ENCODE data around the gene MRTFB.
"Not testable (repeated sequence)": the region's sequence is repeated elsewhere in the genome, so short reads cannot be mapped to it uniquely, and the experiment has no call there.

DNA sequence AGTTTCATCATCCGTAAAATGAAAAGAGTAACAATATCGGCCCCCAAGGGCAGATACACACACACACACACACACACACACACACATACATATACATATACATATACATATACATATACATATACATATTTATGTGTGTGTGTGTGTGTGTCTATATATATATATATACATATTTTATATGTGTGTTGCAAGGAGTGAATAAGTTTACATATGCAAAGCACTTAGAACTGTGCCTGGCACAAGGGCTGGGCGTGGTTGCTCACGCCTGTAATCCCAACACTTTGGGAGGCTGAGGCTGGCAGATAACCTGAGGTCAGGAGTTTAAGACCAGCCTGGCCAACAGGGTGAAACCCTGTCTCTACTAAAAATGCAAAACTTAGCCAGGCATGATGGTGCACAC lies 47.6 kb upstream of the MRTFB start:
- TF ChIP-seq, protein P1, sequence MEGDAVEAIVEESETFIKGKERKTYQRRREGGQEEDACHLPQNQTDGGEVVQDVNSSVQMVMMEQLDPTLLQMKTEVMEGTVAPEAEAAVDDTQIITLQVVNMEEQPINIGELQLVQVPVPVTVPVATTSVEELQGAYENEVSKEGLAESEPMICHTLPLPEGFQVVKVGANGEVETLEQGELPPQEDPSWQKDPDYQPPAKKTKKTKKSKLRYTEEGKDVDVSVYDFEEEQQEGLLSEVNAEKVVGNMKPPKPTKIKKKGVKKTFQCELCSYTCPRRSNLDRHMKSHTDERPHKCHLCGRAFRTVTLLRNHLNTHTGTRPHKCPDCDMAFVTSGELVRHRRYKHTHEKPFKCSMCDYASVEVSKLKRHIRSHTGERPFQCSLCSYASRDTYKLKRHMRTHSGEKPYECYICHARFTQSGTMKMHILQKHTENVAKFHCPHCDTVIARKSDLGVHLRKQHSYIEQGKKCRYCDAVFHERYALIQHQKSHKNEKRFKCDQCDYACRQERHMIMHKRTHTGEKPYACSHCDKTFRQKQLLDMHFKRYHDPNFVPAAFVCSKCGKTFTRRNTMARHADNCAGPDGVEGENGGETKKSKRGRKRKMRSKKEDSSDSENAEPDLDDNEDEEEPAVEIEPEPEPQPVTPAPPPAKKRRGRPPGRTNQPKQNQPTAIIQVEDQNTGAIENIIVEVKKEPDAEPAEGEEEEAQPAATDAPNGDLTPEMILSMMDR (IDR thresholded peaks at IDR 0.05; ENCODE audit: low read depth, low read length), result not testable (repeated sequence)
- not testable (repeated sequence) for TF ChIP-seq EZH2phosphoT487 (IDR thresholded peaks at IDR 0.05; ENCODE audit: low read depth)
